GM23248 (cell line): ENCODE results near the gene TEX9. TPM values are rescaled to one million over a fixed set of nuclear protein-coding genes. Genes with fewer than 3 reads are reported as not detected.
A peak's percentile ranks its signal among the peaks of the same experiment; 100 is the strongest.

ENCODE experiments used
- DNase-seq: peaks from one replicate; pipeline ENCODE4 v3.0.0-alpha.2; 2015
- H2AFZ ChIP-seq: fragments of 200-600 bp; sonication (generic); 2 replicates; pipeline ENCODE4 v1.6.1; 2016; ENCODE audit warnings: antibody characterized with exemption
- H3F3A ChIP-seq: fragments of 200-600 bp; sonication (generic); 2 replicates; pipeline ENCODE4 v1.6.1; 2016; ENCODE audit warnings: mild to moderate bottlenecking, antibody characterized with exemption, mixed run types; ENCODE audit not compliant: insufficient read depth
- H3K27ac ChIP-seq: fragments of 200-600 bp; sonication (generic); 2 replicates; pipeline ENCODE4 v1.5.1; 2016; ENCODE audit warnings: mild to moderate bottlenecking
- H3K27me3 ChIP-seq: fragments of 200-600 bp; sonication (generic); replicated peaks from 2 replicates; pipeline ENCODE4 v1.6.1; 2016; ENCODE audit warnings: mild to moderate bottlenecking; ENCODE audit not compliant: insufficient read depth
- H3K36me3 ChIP-seq: fragments of 200-600 bp; sonication (generic); 2 replicates; pipeline ENCODE4 v1.6.1; 2016; ENCODE audit warnings: low read depth, mild to moderate bottlenecking
- H3K4me1 ChIP-seq: fragments of 200-600 bp; sonication (generic); 2 replicates; pipeline ENCODE4 v1.6.1; 2016; ENCODE audit warnings: mild to moderate bottlenecking; ENCODE audit not compliant: insufficient read depth
- H3K4me2 ChIP-seq: fragments of 200-600 bp; sonication (generic); one replicate; pipeline ENCODE4 v1.6.1; 2016; ENCODE audit warnings: mild to moderate bottlenecking; ENCODE audit not compliant: unreplicated experiment
- H3K4me3 ChIP-seq: fragments of 200-600 bp; sonication (generic); 2 replicates; pipeline ENCODE4 v1.5.1; 2016; ENCODE audit warnings: mild to moderate bottlenecking
- H3K79me2 ChIP-seq: fragments of 200-600 bp; sonication (generic); 2 replicates; pipeline ENCODE4 v1.6.1; 2016; ENCODE audit warnings: mild to moderate bottlenecking; ENCODE audit not compliant: insufficient read depth
- H3K9ac ChIP-seq: fragments of 200-600 bp; sonication (generic); 2 replicates; pipeline ENCODE4 v1.6.1; 2016; ENCODE audit warnings: mild to moderate bottlenecking
- H3K9me2 ChIP-seq: fragments of 200-600 bp; sonication (generic); 2 replicates; pipeline ENCODE4 v1.6.1; 2016; ENCODE audit warnings: mixed run types, mild to moderate bottlenecking, moderate library complexity; ENCODE audit not compliant: insufficient read depth
- H3K9me3 ChIP-seq: fragments of 200-600 bp; sonication (generic); one replicate; pipeline ENCODE4 v1.6.1; 2017; ENCODE audit warnings: low read depth
- H4K20me1 ChIP-seq: fragments of 200-600 bp; sonication (generic); 2 replicates; pipeline ENCODE4 v1.6.0; 2016; ENCODE audit not compliant: insufficient read depth
- EZH2 ChIP-seq: fragments of 200-600 bp; sonication (generic); IDR thresholded peaks from 2 replicates; pipeline ENCODE4 v1.6.1; 2018; ENCODE audit warnings: antibody characterized with exemption, mild to moderate bottlenecking; ENCODE audit not compliant: insufficient read depth, poor library complexity, severe bottlenecking
- EZH2phosphoT487 ChIP-seq: fragments of 200-600 bp; sonication (generic); IDR thresholded peaks from 2 replicates; pipeline ENCODE4 v1.6.1; 2018; ENCODE audit warnings: antibody characterized with exemption, moderate library complexity, mild to moderate bottlenecking, low read depth; ENCODE audit not compliant: insufficient read depth
- WGBS, 2 experiments: methylation state at CpG; one replicate each; pipeline ENCODE4 v1.1.6; 2015 to 2017; ENCODE audit warnings: low lambda C conversion rate in 2 of 2, low coverage in 1 of 2; ENCODE audit errors: missing lambda C conversion rate in 2 of 2; 5-methylcytosine and 5-hydroxymethylcytosine counted together
- in situ Hi-C: fragments of 300-500 bp; cut with MboI; formaldehyde crosslinking; loops from 2 replicates; pipeline ENCODE4 v1.15.0; 2020
- polyA plus RNA-seq: library from polyadenylated mRNA; unstranded; fragments of >200 nt; fragmentation: Nextera tagmentation; extraction: Ambion mirVana; gene quantifications from 2 replicates; pipeline ENCODE4 v1.2.1, GENCODE V29; 2016
- total RNA-seq: library from RNA; depleted of rRNA; stranded (reverse); fragments of >200 nt; shearing (Covaris generic); gene quantifications from 2 replicates; pipeline ENCODE4 v1.2.3, GENCODE V29; 2014

The TEX9 gene
- total and polyA plus RNA-seq, 2 experiments from 2014 or later: 3.5 to 4.3 TPM

DNA sequence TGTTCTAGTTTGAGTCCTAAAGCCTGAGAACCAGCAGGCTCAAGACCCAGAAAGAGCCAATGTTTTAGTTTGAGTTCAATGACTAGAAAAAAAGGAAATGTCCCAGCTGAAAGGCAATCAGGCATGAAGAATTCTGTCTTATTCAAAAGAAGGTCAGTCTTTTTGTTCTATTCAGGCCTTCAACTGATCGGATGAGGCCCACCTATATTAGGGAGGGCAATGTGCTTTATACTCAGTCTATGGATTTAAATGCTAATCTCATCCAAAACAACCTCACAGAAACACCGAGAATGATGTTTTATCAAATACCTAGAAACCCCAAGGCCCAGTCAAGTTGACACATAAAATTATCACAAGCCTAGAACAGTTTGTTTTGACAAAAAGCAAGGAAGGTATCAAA is 95.7 kb downstream of the TEX9 start:
- Histone ChIP-seq H3K4me2 (no peak overlapping the region), H2AFZ (no peak overlapping the region), H3K9me2 (no peaks in the 10 kb centered on the region), H3K9me3 (no peaks in the 10 kb centered on the region), H3K27ac (no peak overlapping the region), H4K20me1 (no peaks in the 10 kb centered on the region), H3K36me3 (no peaks in the 10 kb centered on the region), H3K9ac (no peak overlapping the region), H3K27me3 (no peaks in the 10 kb centered on the region), H3K4me3 (no peak overlapping the region), H3K4me1 (no peaks in the 10 kb centered on the region), H3K79me2 (no peaks in the 10 kb centered on the region), H3F3A (no peaks in the 10 kb centered on the region)
- DNase-seq: no peak
- 84 to 92% methylated on average over 2 of the region's 2 CpGs for WGBS, 2 experiments
- TF ChIP-seq EZH2 (no peak), EZH2phosphoT487 (no peak)
- in situ Hi-C loops: no loop called here

DNA sequence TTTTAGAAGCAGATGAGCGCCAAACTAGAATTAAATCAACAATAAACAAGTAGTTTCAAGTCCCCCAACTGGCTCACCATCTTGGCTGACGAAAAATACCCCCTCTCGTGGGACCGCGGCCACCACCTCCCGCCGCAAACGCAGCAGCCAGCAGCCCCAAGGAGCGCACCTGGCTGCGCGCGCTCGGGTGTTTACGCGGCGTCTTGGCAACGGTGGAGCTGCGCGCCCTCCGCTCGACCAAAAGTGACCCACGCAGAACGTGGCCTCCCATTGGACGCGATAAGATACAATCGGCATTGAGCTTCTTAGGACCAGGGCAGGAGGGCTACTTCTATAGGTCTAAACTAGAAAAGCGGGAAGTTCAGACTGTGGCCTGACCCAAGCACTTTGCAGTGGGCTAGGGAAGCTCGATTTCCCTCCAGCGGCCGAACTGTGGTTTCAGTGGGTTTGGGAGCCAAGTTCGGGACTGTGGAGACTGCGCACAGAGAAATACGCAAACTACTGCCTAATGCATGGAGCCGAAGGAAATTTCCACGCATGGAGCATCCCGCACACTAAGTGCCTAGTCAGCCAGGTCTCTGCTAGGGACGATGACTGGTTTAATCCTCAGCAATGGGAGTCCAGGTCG is 99.8 kb downstream of the TEX9 start, which contains the start of gene MNS1:
Gene MNS1 (minus strand): TSS at position 245 of the 628 bp plus-strand sequence. CDS start 165 bp downstream, at position 80.
- peak; percentile 98 for DNase-seq
- no peaks in the 10 kb centered on the region for H4K20me1 ChIP-seq
- H3K36me3 ChIP-seq: no peaks in the 10 kb centered on the region
- H3K4me1 ChIP-seq: no peaks in the 10 kb centered on the region
- no peak for TF ChIP-seq EZH2
- no peak for TF ChIP-seq EZH2phosphoT487
- H3F3A ChIP-seq: no peaks in the 10 kb centered on the region
- WGBS, 2 experiments: 1% methylated on average over 38 of the region's 38 CpGs
- H3K27ac ChIP-seq: no peak within 1 kb of the TSS
- H3K27me3 ChIP-seq: no peaks in the 10 kb centered on the region
- H3K9me3 ChIP-seq: no peaks in the 10 kb centered on the region
- H3K4me3 ChIP-seq: peak within 1 kb of the TSS; percentile 85
- in situ Hi-C loops: no loop called here
- H3K9ac ChIP-seq: peak within 1 kb of the TSS; percentile 83
- peak within 1 kb of the TSS; percentile 94 for H3K4me2 ChIP-seq
- H3K9me2 ChIP-seq: no peaks in the 10 kb centered on the region
- no peaks in the 10 kb centered on the region for H3K79me2 ChIP-seq
- H2AFZ ChIP-seq: peak within 1 kb of the TSS; percentile 98

DNA sequence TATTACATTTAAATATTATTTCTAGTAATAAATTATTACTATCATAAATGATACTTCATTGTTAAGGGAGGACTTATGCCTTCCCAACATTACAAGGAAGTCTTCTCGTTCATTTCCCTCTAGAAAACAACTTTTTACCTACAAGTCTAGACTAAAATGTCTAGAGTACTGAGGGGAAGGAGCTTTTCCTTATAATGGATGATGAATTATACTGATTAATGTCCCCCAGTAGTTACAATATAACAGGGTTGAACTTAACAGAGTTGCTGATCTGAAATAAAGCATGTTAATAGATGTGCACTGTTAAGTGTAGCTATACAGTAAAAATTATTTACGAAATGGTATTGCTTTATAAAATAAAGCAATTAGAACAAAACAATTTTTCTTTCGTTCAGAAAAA is 102.4 kb downstream of the TEX9 start:
- no peaks in the 10 kb centered on the region for H3K79me2 ChIP-seq
- H3K27me3 ChIP-seq: 0 out of 2 replicates have a peak, but pooled peaks cover 4% of the 10 kb centered on the region
- in situ Hi-C loops: no loop called here
- H4K20me1 ChIP-seq: no peaks in the 10 kb centered on the region
- no peak overlapping the region for H3K4me2 ChIP-seq
- no peaks in the 10 kb centered on the region for H3K9me2 ChIP-seq
- no peak overlapping the region for H3K9ac ChIP-seq
- no peaks in the 10 kb centered on the region for H3F3A ChIP-seq
- H3K27ac ChIP-seq: no peak overlapping the region
- TF ChIP-seq EZH2phosphoT487: no peak
- TF ChIP-seq EZH2: no peak
- H2AFZ ChIP-seq: no peak overlapping the region
- 54 to 63% methylated on average over 3 of the region's 3 CpGs for WGBS, 2 experiments
- no peaks in the 10 kb centered on the region for H3K9me3 ChIP-seq
- H3K36me3 ChIP-seq: no peaks in the 10 kb centered on the region
- no peak for DNase-seq
- H3K4me3 ChIP-seq: no peak overlapping the region
- no peaks in the 10 kb centered on the region for H3K4me1 ChIP-seq

DNA sequence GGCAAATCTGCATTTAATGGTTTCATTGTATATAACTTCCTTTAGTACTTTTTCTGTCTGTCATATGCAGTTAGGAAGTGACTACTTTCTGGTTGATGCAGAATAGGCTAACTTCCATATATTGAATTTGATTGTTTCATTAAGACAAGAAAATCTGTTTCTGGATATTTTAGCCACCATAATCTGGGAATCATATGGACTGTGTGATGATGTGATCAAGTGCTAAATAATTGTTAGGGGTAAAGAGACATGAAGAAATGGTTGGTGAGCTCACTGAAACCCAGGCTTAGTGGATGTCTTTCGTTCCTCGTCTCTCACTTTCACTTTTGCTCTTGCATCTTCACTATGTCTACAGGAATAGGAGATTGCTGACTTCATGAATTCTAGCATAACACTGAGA is 103.2 kb downstream of the TEX9 start:
- Histone ChIP-seq H3K9me3 (no peaks in the 10 kb centered on the region), H4K20me1 (no peaks in the 10 kb centered on the region), H3K4me1 (no peaks in the 10 kb centered on the region), H2AFZ (peak overlapping the region; percentile 72), H3K27me3 (0 out of 2 replicates have a peak, but pooled peaks cover 4% of the 10 kb centered on the region), H3K4me2 (peak overlapping the region; percentile 38), H3K27ac (no peak overlapping the region), H3F3A (no peaks in the 10 kb centered on the region), H3K4me3 (peak overlapping the region; percentile 60), H3K9ac (peak overlapping the region; percentile 34), H3K36me3 (no peaks in the 10 kb centered on the region), H3K9me2 (no peaks in the 10 kb centered on the region), H3K79me2 (no peaks in the 10 kb centered on the region)
- WGBS, 2 experiments: 30% methylated on average over 2 of the region's 2 CpGs
- TF ChIP-seq EZH2phosphoT487 (no peak), EZH2 (no peak)
- peak; percentile 42 for DNase-seq
- in situ Hi-C loops: no loop called here
